ENCODE measurements around the gene ARHGEF12.
A peak's percentile ranks its signal among the peaks of the same experiment; 100 is the strongest.

ARHGEF12 gene, protein sequence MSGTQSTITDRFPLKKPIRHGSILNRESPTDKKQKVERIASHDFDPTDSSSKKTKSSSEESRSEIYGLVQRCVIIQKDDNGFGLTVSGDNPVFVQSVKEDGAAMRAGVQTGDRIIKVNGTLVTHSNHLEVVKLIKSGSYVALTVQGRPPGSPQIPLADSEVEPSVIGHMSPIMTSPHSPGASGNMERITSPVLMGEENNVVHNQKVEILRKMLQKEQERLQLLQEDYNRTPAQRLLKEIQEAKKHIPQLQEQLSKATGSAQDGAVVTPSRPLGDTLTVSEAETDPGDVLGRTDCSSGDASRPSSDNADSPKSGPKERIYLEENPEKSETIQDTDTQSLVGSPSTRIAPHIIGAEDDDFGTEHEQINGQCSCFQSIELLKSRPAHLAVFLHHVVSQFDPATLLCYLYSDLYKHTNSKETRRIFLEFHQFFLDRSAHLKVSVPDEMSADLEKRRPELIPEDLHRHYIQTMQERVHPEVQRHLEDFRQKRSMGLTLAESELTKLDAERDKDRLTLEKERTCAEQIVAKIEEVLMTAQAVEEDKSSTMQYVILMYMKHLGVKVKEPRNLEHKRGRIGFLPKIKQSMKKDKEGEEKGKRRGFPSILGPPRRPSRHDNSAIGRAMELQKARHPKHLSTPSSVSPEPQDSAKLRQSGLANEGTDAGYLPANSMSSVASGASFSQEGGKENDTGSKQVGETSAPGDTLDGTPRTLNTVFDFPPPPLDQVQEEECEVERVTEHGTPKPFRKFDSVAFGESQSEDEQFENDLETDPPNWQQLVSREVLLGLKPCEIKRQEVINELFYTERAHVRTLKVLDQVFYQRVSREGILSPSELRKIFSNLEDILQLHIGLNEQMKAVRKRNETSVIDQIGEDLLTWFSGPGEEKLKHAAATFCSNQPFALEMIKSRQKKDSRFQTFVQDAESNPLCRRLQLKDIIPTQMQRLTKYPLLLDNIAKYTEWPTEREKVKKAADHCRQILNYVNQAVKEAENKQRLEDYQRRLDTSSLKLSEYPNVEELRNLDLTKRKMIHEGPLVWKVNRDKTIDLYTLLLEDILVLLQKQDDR (N-terminal part only)

DNA sequence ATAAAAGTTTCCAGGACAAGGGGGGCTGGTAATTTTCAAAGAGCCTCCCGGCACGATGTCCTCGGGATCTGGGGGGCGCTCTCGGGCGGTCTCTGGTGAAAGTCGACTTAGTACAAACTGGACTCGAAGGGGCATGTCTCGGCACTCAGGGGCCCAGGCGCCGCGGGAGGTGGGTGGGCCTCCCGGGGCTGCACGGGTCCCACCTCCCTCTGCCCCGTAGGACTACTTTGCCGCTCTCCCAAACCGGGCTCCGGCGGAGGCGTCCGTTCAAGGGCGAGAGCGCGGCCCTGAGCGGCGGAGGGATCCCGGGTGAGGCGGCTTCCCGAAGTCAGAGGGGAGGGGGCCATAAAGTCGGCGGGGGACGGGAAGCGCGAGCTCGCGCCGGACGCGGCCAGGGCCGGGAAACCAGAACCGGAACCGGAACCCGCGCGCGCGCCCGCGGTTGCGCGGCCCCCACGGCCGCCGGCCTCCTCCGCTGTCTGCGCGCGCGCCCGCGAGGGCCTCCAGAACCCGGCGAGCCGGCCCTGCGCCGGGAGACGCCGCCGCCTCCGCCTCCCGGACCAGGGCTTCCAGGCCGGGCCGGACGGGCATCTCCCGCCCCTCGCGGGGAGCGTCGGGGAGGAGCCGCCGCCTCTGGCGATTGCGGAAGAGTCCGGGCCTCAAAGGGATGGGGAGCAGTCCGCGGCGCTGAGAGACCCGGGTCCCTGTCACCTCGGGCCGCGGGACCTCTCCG, at the start of gene ARHGEF12:
TSS of gene ARHGEF12 (plus strand) at position 506 of the 733 bp plus-strand sequence. CDS start 831 bp downstream, outside the sequence.
- peak; percentile 53 to 83 for DNase-seq (ENCODE audit: low read depth in 2 of 2)

DNA sequence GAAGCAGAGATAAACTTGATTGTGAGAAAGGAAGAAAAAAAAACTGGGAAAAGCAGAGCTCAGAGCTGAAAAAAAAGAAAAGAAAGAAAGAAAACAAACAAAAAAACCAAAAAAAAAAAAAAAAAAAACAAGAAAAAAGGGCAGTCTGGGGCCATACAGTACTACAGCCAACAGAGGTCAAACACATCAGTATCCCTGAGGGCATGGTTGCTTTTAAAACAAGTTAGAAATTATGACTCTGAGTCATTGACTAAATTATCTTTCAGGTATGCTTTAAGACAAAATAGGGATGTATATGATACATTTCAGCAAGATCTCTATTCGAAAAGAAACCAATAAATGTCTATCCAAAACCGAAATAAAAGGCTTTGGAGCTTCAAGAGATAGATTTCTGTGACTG, 48.2 kb upstream of the ARHGEF12 start:
- no peak for DNase-seq (ENCODE audit: low read depth in 2 of 2)

DNA sequence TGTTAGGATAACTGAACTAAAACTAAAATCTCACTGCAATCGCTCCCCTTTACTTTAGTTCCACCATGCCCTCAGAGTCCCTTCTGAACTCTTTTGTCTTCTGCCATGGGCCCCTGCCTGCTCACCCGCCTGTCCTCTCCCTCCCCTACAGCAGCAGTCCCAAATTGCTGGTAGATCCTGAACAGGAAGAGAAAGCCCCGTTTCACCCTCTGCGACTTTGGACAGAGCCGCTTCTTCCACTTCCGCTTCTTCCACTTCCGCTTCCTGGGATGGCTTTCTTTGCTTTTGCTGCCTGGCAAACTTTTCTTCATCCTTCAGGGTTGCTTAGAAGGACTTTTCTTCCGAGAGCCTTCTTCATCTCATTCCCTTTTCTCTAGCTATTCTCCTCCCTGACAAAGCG, 46.8 kb upstream of the ARHGEF12 start:
- DNase-seq (ENCODE audit: low read depth in 2 of 2) = no peak

DNA sequence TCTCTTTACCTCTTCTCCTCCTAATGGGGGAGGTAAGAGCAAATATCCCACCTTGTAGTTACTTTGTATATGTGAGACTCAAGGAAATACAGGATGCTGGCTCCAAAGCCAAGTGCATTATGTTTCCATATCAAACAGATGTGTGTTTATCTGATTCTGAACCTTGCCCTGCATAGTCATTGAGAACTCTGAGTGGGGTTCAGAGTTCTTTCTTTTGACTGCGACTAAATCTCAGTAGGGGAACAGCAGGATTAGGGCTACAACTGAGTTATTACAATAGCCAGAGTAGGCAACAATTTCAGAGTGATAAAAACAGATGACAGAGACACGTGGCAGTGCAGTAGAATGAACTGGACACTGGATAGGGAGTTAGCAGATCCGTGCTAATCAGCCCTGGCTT, 45.3 kb upstream of the ARHGEF12 start:
- no peak for DNase-seq (ENCODE audit: low read depth in 2 of 2)

DNA sequence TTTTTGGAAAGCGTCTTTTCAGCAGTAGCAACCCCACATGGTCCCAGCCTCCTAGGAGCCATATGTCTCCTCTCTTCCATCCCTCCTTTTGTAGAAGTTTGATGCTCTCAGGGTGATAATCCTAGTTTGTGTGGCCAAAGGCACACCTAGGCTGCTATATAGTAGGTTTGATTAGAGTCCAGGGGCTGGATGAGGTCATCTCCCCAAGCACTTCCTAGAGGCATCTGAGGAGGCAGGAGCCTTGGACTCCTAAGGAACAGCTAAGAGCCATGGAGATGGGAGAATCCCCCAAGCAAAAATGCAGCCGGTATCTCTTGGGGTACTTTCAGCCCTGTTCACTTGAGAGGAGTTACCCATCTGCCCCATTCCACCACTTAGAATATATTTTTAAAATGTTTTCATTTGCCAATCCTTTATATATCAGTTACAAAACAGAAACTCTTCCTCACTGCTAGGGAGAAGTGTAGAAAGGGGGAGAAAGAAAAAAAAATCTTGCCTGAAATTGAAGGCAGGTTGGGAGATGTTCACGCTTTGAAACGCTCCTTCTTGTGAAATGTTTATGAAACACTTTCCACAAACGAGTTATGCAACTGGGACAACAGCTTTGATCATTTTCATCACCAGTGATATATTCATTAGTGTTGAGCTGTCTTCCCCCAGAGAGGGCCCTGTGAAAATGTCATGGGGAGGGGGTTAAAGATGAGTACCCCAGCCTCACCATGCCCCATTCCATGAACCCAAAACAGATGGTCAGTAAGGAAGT, 43.0 kb upstream of the ARHGEF12 start:
- no peak for DNase-seq (ENCODE audit: low read depth in 2 of 2)

DNA sequence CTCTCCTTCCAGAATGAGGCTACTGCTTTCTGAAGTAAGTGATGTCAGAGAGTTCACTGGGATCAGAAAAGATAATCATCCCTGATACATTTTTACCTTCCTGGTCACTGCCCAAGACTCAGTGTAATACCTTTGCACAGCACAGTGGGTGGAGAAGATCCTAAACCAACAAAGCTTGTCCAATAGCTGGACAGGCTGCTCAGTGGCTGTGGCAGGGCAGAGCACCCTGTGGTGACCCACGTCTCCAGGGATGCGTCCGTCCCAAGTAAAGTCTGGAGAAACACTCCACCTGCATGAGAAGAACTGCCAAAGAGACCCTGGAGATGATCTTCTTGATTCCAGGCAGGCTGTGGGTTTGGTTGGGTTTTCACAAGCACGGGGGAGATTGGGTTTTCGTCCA, 42.1 kb upstream of the ARHGEF12 start:
- no peak for DNase-seq (ENCODE audit: low read depth in 2 of 2)

DNA sequence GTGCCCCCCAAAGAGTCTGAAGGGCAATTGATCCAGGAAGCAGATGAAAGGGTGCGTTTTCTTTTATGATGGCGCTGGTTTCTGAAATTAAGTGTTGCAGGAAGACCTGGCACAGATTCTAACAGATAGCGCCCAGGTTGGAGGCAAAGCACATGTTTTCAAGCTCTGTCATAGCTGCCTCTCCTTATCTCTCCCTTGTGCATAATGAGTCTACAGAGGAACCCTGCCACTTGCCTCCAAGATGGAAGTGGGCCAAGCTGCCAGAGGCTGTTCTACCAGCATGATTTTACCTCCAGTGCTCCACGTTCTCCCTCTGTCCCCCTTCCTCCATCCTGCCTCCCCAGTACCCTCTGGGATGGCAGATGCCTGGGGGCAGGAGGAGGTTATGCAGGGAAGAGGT, 41.1 kb upstream of the ARHGEF12 start:
- DNase-seq (ENCODE audit: low read depth in 2 of 2) = no peak

DNA sequence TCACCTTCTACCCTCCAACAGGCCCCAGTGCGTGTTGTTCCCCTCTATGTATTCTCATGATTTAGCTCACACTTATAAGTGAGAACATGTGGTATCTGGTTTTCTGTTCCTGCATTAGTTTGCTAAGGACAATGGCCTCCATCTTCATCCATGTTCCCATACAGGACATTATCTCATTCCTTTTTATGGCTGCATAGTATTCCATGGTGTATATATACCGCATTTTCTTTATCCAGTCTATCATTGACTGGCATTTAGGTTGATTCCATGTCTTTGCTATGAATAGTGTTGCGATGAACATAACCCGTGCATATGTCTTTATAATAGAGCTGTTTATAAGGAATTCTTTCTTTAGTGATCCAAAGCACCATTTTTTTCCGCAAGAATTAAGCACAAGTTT, 39.7 kb upstream of the ARHGEF12 start:
- DNase-seq (ENCODE audit: low read depth in 2 of 2) = no peak

DNA sequence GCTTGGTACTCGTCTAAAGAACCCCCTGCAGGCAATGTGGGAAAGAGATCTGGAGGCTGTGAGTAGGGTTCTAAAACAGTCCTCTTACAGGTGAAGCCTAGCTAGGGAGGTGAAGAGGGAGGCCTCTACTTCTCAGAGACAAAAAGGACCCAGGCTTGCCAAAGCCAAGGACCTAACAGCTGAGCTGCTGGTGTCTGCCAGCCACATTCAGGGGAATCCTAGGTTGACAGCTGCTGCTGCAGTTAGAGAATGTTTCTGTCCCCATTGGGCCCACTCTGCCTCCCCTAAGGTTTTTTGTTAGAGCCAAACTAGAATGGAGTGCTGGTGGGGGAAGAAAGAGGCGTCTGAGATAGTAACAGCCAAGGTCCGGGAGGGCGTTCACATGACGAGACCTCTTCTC, 37.8 kb upstream of the ARHGEF12 start:
- no peak for DNase-seq (ENCODE audit: low read depth in 2 of 2)

DNA sequence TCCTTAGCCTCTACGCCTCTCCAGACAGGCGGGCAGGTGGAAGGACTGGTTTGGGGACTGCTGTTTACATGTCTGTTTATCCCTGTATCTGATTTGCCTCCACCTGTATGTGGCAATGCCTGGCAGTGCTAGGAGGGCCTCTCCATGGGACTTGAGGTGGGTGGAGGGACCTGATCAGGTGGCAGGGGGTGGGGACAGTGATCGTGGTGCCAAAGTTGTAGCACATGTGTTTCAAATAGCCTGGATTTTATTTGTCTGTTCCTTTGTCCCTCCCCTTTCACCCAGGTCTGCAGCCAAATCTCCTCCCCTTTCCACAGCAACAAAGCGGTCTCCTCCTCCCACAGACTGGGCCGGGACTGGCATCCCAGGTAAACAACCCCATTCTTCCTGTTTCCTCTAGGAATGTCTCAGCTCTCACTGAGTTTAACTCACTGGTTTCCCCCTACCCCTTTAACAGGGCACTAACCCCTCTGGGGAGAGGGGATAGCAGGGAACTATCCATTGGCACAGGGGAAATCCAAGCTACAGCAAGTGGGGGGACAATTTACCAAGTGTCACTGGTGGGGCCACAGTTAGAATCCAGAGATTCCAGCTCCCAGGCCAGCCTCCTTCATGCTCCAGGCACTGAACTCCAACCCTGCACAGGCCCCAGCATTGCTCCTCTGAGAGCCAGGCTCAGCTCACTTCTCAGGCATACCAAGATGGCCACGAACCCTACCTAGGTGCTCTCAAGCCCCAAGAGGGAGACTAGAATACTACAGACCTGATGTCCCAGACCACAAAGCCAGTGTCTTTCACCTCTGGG, 34.0 kb upstream of the ARHGEF12 start:
- DNase-seq (ENCODE audit: low read depth in 2 of 2) = no peak

DNA sequence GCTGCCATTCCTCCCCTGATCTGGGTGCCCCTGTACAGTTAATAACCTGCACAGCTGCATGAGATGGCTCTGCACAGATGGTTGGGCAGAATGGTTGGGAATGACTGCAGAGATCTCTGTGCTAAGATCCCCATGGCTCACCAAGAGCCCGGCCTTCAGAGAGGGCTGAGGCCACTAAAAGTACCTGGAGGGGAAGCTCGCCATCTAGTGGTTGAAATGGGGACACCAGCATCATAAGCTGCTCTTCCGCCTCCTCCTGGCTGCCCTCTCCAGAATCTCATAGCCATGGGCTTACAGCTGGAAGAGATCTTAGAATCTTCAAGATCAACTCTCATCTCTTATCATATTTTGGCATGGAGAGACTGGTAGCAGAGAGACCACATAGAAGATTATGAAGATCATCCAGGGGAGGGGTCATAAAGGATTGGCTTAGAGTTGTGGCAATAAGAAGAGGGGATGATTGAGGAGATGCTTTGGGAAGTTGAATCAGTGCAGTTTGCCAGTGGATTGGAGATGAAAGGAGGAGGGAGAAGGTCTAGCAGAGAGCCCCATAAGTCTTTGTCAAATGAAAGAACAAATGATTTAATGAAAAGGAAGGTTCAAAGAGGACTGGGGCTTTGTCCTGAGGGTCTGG, 33.1 kb upstream of the ARHGEF12 start:
- DNase-seq (ENCODE audit: low read depth in 2 of 2) = peak; percentile 16 to 33

DNA sequence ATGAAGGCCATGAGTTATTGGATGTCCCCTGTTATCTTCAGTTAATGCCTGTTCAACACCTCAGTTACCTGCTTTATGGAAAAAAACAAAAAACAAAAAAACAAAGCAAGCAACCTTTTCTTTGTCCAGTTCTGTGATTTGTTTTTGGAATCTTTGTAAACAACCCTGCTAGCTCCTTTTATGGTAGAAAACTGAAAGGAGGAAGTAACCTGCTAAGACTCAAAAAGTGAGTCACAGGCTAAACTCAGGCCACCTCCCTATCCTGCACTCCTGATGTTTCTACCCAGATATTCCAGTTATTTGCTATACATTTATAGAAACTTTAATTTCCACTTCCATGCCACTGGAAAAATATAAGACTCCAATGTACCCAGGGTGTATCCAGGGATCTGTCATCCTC, 31.7 kb upstream of the ARHGEF12 start:
- no peak for DNase-seq (ENCODE audit: low read depth in 2 of 2)

DNA sequence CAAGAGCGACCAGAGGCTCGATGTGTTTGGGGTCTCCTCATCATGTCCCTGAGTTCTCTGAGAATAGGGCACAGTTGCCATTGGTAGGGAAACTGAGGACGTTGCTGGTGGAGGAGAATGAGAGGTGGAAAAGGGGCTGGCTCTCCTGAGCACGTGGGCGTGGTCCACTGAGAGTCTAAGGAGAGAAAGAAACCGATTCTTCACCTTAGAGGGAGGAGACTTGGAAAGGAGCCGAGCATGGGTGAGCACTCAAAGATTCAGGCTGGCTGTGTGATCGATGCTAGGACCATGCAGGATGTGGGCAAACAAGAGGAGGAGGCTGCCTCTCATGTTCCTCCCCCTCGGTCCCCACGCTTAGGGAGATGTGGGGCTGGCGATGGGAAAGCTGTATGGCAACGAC, 30.9 kb upstream of the ARHGEF12 start:
- DNase-seq (ENCODE audit: low read depth in 2 of 2) = no peak

DNA sequence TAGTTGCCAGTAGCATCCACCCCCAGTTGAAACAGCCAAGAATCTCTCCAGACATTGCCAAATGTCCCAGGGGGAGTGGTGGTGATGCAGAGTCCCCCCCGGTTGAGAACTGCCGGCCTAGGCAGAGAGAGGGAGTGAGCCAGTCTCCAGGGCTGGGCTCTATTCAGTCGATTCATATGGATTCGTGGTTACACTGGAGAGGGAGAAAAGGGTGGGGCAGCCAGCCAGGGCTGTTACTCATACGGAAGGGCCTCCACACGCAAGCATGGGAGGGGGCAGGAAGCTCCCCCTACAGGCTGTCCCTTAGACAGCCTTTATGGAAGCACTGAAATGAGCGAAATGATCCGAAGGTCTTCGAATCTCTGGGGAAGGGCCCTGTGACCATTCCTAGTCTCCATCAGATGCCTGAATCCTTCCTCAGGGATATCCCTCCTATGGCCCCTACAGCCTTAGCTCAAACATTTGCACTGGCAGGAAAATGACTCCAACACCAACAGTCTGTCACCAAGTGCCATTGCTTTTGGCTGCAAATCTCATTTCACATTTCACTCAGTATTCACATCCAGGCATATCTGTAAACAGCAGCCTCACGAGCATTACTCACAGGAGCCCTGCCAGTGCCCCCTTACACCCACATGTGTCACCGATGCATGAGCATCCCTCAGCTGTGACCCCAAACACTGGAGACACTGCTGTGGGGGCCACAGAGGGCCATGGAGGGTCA, 29.5 kb upstream of the ARHGEF12 start:
- DNase-seq (ENCODE audit: low read depth in 2 of 2) = no peak

DNA sequence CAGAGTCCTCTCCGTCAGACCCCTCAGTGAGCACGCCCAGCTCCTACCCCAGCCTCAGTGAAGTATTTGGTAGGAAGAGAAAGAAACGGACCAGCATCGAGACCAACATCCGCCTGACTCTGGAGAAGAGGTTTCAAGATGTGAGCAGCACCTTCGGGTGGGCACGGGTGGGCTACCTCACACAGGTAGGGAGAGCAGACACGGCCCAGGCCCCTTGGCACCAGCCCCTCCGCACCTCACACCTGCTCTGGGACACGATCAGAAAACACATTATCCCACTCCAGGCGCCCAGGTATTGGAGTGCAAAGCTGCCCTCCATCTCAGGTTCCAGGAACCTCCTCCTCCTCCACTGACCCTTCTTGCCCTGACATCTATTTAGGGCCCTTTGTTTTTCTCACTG, 28.7 kb upstream of the ARHGEF12 start:
- DNase-seq (ENCODE audit: low read depth in 2 of 2) = no peak

DNA sequence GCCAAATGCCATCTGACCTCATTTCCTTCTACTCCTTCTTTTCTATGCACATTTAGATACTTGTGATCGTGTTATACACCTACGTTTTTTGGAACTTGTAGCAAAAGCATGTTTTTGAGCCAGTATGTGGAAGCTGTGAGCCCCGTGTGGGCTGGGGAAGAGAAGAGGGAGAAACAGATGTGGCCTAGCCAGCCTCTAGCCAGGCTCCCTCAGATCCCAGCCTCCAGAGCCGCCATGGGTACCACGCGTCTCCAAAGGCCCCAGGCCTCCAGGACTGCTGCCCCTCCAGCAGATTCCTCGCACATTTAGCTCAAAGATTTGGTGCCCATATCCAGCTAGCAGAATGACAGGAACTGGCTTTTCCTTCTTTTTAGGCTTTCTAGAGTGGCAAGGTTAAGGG, 28.1 kb upstream of the ARHGEF12 start:
- no peak for DNase-seq (ENCODE audit: low read depth in 2 of 2)

DNA sequence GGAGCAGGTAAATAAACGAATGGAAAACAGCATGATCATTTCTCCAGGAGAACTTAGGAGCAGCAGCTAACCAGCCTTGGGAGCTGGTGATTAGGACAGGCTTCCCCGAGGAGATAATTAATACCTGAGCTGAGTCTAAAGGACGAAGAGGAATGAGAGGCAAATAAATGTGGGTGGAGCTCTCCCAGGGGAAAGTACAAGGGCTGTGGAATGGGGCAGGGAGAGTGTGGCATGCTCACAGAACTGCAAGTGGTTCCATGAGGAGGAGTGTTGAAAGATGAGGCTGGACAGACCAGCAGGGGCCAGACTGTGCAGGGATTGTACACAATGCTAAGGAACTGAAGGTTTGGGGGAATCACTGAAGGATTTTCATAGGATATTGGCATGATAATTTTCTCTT, 25.3 kb upstream of the ARHGEF12 start:
- no peak for DNase-seq (ENCODE audit: low read depth in 2 of 2)

DNA sequence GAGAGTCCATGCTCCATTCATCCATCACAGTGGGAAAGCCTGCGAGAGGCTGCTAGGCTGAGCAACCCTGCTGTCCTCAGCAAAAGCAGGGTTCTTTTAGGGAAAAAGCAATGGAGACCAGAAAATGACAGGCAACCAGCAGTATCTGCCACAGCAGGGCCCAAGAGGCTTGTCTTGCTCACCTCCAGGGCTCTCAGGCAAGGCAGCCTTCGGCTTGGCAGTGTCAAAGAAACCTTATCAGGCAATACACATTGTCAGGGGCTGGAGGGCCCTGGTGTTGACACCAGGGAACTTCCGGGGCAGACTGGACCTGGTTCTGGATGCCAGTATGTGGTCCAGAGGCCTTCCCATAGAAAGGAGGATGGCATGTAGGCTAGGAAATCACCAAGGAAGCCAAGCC, 21.4 kb upstream of the ARHGEF12 start:
- no peak for DNase-seq (ENCODE audit: low read depth in 2 of 2)
